Hematopoietic multipotent progenitor cell treated with erythropoietin and hydrocortisone succinate and interleukin-3 and kit ligand, for 15 days (in vitro differentiated cells): ENCODE data around the gene AQP1.

Experiments used
- DNase-seq: peaks from one replicate; pipeline ENCODE4 v3.0.0-alpha.2; 2015; ENCODE audit warnings: low spot score

AQP1 gene

DNA sequence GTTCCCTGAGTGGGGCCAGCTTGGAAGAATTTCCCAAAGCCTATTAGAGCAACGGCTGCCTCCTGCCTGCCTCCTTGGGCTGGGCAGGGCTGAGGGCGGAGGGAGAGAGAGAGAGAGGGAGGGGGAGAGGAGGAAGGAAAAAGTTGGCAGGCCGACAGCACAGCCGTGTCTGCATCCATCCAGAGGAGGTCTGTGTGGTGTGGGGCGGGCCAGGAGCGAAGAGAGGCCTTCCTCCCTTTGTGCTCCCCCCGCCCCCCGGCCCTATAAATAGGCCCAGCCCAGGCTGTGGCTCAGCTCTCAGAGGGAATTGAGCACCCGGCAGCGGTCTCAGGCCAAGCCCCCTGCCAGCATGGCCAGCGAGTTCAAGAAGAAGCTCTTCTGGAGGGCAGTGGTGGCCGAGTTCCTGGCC is at the start of gene AQP1:
Gene AQP1, plus strand, starts transcription at position 293 of the 409 bp plus-strand sequence. Its CDS starts 57 bp downstream, at position 350.
- DNase-seq, result peak; percentile 70

DNA sequence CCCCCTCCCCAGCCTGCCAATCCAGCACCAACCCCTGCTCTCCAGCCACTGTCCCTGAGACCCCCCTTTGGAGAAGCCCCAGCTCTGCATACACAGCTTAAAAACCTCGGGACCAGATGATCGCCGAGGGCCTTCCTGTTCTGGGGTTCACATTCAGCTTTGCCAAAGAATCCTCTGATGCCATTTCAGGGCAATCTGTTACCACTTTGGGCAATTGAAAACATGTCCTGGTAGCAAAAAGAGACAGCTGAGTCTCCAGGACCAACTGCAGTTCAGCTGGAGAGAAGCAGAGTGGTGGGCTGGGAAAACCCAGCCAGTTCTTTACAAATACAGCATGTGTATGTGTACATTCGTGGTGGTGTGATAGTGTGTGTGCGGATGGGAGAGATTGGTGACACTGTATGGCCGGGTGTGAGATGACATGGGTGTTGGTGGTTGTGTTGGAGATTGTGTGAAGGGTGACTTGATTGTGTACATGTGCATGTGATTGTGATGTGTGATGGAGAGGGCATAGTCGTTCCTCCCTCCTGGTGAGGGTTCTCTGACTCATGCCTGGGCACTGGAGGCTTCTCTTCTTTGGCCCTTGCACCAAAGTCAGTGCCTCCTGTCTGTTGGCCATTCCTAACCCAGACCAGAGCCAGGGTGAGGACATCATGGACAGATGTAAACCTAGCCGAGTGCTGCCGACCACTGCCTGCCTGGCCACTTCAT is 48.5 kb upstream of the AQP1 start:
- no peak for DNase-seq

DNA sequence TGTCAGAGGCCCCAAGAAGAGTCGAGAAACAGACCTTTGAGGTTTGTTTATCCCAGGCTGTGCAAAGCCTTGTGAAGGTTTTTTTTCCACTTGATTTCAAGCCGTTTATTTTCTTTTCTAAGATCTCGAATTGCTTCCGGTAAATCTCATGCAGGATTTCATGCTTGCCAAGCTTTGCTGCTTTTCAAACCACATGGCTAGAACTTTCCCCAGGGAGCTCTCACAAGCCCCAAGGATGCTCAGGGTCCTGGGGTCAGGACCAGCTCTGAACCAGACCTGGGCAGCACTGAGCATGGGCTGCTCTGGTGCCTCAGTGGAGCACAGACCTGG is 48.0 kb upstream of the AQP1 start:
- DNase-seq, result no peak

DNA sequence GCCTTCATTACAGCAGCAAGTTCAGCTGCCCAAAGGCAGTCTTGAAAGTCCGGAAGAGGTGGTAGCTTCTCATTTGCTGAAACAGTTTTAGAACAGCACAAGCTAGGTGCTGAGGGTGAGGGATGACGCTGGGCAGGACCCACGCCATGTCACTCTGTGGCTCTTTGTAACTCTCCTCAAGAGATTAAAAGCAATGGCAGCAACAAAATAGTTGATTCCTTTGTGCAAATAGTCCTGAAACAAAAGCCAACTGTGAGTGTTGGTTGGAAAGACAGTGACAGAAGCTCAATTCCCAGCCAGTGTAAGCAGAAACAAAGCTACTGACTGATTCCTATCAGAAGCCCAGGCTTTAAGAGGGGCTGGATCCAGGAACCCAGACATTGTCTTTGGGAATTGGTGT is 47.6 kb upstream of the AQP1 start:
- no peak for DNase-seq

DNA sequence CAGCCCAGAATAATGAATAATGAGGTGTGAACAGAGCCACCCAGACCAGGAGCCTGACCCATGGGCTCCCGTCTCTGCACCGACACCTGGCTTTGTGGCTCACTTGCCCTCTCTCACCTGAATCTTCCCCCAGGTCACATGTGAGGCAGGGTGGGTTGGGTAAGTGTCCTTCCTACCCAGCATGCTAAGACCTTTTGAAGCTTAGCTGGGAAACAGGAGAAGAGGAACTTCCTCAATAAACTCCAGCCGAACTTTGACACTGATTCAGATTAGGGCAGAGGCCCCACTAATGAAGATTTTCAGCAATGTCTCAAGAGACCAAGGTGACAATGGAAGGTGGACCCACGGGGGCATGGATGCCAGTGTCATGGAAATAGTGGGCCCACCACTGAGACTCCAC is 46.6 kb upstream of the AQP1 start:
- no peak for DNase-seq

DNA sequence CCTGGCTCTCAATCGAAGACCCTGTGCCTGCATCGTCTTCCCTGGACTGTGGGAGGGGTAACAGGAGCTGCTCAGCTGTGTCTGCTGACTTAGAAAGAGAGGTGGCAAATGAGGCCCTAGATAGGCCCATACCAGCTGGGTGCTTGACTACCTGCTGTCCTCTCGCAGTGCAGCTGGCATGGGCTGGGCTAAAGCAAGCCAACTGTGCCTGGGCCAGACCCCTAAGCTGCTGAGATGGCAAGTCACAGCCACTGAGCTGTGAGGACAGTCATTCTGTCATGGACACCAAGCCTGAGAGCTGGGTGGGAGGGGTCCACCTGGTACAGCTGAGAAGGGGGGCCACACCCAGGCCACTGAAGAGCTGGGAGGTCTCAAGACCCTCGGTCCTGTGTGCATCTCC is 45.8 kb upstream of the AQP1 start:
- DNase-seq, result no peak

DNA sequence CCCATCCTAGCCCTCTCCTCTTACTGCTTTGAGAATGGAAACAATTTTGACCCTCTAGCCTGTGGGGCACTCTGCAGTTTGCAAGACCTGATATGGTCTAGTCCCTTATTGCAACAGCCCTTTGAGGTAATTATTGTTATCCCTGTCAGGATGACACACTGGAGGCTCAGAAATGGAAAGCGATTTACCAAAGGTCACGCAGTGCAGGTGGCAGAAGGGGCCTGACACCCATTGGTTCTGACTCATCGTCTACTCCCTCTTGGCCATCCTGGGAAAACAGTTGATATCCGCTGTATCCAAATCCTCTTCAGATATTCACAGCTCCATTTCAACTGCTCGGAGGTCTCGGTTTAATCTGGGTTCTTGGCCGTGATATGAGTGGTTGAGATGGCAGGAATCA is 44.7 kb upstream of the AQP1 start:
- DNase-seq, result no peak

DNA sequence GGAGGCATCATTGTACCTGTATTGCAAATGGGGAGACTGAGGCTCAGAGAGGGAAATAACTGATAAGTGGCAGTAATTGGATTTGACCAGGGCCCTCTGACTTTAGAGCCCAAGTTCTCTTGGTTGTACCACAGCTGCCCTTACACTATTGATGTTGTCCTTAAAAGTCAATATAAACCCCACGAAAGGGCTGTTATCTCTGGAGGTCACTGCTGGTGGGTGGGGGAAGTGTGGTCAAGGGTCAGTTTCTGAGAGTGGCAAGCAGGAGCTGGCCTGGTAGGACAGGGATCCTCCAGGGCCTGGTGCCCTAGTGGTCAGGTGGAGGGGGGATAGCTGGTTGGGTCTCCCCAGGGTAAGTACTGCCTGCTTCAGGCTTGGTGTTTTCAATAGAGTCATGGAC is 44.2 kb upstream of the AQP1 start:
- no peak for DNase-seq

DNA sequence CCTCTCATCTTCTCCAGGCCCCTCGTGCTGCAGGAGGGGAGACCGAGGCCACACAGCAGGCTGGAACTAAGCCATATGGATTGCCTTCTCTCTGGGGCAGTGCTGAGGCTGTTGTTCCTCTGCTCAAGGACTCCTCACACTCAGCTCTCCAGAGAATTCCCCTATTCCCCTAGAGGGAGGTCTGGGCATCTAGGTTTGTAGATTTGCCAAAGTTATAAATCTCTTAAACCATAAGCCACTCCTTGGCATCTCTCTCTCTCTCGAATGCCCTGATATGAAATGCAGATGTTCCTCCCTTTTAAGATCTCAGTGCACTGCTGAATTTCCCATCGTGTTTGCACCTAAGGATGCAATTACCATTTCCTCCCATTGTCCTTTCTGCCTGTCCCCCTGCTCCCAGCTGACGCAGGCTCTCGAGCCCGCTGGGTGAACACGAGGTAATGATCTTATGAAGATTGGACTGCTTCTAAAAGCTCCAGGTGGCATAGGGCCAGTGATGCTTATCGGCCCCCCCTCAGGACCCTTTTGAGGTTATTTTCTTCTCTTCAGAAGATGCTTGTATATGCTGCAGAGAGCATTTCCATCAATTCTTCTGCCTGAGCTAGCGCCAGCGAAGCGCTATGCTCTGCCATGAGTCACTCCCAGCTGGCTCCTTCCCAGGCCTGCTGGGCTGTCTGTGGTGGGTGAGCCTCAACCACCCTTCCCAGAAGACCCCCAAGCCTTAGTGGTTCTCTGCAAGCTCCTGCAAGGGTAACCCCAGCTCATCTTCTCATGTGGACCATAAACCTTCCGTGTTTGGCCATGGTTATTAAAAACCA is 41.6 kb upstream of the AQP1 start:
- no peak for DNase-seq

DNA sequence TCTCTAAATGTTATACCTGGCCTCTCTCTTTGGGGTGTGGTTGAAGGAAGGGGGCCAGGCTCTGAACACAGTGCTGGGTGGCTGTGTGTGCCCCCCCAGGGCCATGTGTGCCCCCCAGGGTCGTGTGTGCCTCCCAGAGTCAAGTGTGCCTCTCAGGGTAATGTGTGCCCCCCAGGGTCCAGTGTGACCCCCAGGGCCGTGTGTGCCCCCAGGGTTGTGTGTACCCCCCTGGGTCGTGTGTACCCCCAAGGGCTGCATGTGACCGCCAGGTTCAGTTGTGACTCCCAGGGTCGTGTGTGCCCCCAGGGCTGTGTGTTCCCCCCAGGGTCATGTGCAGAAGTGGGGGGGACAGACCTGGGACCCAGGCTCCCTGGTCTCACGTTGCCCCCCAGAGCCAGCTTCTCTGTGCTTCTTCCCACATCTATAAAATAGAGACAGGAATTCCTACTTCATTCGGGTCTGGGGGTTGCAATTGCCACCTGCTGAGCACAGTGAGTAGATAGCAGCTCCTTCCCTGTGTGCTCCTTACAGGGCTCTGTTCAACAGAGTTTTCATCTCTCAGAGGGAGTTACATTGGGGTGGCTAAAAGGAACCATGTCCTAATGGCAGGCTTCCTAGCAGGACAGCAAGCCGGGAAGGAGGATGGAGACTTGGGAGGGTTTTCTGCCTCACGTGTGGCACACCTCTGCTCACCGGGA is 40.7 kb upstream of the AQP1 start:
- no peak for DNase-seq

DNA sequence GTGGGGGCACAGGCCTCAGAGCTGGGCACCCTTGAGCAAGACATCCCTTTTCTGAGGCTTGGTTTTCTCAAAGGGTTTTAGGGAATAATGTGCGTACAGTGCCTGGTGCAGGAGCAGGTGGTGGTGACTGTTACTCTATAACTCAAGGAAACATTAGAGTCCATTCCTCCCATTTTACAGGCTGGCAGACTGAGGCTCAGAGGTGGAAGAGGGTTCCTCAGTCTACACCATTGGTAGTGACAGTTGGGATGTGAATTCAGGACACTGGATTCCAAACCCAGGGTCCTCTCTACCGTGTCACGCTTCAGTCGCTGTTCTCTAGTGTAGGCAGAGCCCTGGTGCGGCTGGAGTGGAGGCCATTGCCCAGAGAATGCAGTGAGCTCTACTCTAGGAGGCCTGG is 40.0 kb upstream of the AQP1 start:
- DNase-seq, result no peak

DNA sequence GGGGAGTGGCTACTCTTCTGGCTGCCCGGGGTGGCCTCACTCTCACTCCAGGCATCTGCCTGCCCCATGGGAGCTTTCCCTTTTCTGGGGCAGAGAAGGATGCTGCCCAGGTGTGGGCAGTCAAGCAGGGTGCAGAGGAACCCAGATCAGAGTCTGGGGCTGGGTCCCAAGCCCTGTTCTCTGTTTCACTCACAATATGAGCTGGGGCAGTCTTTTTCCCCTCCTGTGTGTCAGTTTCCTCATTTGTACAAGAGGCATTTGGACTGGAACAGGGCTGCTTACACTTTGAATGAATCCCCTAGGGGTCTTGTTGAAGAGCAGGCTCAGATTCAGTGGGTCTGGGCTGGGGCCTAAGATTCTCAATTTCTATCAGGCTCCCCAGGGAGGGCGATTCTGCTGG is 38.4 kb upstream of the AQP1 start:
- no peak for DNase-seq

DNA sequence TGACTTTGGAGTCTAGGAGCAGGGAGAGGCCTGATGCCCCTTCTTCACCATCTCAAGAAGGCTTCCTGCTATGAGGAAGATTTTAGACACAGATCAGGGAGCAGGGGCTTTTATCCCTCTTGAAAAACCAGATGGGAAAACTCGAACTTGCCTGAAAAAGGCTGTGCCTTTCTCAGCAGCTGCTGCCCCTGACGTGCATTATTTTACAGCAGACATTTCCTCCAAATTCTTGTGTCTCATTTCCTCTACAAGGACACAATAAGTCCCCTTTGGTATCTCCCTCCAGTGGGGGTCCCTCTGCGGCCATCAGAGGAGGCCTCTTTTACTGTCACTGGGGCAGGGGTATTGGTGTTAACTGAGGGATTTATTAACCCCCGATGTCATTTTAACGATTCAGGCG is 38.0 kb upstream of the AQP1 start:
- no peak for DNase-seq

DNA sequence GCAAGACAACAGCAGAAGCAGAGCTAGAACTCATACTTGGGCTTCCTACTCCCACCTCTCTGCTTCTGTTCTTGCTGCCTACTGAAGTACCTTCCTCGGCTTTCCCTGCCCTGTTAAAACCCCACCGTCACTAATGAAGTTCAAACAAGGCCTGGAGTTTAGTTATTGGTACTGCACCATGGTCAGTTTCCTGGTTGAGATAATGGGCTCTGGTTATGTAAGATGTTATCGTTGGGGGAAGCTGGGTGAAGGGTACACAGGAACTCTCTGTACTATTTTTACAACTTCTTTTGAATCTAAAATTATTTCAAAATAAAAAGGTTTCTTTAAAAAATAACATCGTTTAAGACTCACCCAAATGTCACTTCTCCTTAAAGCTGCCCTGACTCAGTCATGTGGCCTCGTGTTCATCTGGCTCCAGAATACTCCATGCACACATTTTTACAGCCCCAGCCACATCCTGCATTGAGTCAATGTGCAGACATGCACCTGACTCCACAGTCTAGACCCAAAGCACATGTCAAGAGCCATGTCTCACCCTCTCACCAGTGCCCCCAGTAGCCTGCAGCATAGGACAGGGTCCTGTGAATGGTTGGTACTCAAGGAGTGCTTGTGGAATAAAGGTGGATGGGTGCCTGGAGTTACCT is 36.9 kb upstream of the AQP1 start:
- no peak for DNase-seq

DNA sequence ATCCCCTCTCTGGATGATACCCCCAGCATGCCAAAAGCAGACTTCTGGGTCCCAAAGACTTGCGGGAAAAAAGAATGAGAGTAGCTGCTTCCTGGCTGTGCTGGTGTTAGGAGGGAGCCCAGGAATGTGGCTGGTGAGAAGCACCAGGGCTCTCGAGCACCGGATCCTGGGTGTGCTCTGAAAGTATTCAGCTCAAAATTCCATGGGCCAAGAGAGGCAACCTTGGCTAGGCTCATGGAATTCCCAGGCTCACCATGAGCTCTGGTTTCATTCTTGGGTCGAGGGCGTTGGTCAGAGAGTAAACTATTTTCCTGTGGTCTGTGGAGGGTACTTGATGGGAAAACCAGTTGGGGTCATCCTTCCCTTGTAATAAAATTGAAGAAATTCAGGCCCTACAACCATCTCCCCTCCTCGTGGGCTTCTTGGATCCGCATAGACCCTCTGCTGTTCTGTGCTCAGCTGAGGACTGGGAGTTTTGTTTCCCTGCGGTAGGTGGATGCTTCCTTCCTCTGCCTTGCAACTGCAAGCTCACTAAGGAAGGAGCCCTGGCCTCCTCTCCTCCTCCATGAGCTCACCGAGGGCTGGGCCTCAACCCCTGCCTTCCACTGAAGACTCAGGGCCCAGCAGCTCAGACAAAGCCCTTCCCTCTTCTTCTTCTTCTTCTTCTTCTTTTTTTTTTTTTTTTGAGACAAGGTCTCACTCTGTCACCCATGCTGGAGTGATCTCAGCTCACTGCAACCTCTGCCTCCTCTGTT is 34.5 kb upstream of the AQP1 start:
- DNase-seq, result no peak

DNA sequence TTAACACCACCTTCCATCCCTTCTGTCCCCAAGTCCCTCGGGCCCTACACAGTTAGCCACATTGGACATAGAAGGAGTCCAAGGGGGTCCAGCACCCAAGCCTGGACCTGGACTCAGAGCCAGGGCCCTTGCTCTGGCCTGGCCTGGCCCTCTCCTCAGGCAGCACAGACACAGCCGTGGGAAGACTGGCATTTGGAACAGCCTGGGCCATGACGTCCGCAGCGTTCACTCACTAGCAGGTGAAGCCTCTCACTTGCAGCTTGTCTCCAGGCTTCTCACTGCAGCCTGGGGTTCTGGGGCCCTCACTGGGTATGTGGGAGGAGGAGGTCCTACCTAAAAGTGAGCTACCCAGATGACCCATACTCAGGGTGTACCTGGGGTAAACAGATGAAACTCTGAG is 33.7 kb upstream of the AQP1 start:
- DNase-seq, result no peak

DNA sequence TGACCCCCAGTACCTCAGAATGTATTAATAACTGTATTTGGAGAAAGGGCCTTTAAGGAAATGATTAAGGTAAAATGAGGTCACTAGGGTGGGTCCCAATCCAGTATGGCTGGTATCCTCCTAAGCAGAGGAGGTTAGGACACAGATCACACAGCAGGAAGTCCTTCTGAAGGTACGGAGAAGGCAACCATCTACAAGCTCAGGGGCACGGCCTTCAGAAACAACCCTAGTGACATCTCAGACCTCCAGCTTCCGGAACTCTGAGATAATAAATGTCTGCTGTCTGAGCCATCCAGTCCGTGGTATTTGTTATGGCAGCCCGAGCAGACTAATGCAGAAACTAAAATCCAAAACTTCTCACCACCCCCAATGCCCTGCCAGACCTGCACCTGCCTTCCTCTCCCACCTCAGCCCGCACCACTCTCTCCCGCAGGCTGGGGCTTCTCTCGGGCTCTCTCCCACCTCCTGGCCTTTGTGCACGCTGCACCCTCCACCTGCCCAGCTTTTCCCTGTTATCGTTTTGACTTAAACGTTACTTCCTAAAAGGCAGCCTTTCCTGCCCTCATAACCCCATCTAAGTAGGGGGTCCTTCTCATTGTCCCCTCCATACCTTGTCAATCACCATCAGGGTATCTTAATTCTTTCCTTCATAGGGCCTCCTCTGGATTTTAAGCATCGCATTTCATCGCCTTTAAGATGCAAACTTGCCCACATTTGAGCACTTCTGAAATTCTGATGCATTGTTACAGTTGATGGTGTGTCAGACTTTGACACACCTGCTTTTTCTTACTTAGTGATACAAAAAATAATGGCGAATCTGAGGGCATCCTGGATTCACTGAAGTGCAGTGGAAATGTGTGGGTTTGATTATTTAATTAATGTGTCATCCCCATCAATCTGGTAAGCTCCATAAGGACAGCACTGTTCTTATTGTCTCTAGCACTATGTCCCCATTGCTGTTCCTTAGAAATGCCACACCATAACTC is 32.2 kb upstream of the AQP1 start:
- no peak for DNase-seq

DNA sequence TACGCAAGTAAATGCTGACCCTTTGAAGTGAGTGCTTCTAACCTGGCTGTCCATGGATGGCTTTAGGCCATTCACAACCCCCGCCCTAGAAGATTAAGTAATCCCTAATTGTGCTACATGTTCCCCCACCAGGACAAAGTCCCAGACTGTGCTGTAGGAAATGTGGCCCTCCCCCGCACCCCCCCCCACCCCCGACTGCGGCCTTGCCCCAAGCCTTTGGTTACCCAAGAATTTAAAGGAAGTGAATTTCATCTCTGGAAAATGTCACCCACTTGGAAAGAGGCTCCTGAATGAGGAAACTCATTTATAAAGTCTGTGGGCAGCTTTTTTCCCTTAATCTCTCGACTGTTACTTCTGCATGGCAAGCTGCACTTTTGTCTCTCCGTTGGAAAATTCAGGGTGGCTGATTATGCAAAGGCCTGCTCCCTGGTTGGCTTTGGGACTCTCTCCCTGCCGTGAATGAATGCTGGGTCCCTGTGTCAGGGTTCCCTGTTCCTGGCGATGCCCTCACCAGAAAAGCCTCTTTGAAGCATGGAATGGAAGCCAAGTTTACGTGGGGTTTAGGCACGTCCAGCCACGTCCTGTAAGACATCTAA is 31.4 kb upstream of the AQP1 start:
- DNase-seq, result no peak

DNA sequence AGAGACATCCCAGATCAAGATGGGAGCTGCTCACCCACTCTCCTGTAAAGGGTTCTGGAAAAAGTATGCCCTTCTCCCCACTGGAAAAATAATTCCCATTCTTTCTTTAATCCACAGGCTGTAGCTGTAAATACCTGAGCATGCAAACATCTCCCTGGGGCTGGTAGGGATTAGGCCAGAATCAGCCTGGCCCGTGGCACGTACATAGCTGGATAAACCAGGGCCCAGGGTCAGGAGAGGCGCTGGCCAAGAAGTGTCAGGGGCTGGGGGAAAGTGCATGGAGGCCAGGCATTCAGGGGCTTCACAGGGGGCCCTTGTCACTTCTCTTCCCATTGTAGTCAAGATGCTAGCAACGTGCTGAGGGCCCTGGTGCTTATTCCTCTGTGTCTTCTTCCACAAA is 30.7 kb upstream of the AQP1 start:
- DNase-seq, result no peak

DNA sequence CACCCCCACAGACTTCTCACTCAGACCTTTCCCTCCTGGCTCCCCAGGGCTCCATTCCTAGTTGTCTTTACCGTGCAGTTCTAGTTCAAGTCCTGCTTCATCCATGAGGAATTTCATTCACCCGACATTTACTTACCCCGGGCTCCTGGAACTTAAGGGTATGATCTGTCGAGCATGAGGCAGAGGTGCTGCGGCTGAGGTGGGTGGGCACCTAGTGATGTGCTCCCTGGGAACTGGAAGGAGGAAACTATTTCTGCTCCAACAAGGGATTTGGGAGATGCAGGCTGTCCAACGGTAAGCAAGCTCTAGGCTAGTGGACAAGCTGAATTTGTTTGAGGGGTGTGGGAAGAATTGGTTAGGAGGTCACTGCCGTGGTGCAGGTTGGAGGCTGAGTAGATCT is 30.2 kb upstream of the AQP1 start:
- DNase-seq, result no peak
